Lower leg skin (tissue), 3 donors: ENCODE measurements around the gene MAIP1.

Experiments used
- CTCF ChIP-seq, 3 donors: fragments of 450-650 bp; IDR thresholded peaks; one replicate each; pipeline ENCODE4 v1.5.1; 2016; ENCODE audit warnings: antibody characterized with exemption in 3 of 3, mild to moderate bottlenecking in 3 of 3, moderate library complexity in 2 of 3
- POLR2A ChIP-seq, 2 donors: fragments of 450-650 bp; IDR thresholded peaks; one replicate each; pipeline ENCODE4 v1.6.1; 2016 to 2017; ENCODE audit warnings: antibody characterized with exemption in 2 of 2, mild to moderate bottlenecking in 1 of 2, moderate library complexity in 1 of 2

DNA sequence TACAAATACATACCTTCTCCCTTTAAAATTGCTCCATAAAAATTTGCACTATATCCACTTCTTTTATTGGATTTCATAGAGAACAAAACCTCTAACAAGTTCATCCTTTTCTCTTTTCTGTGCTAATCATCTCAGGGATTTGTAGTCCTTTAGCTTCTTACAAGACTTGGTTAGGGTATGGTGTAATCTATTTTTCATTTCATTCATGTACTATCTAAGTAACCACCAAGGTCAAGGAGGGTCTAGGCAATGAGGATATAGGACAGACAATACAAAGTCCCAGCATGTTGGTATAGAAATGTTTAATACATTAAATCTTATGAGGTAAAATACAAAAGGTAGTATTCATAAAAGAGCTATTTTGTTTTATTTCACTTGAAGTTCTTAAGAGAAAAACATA, 26.8 kb upstream of the MAIP1 start:
- TF ChIP-seq CTCF (IDR thresholded peaks at IDR 0.05): no peak
- TF ChIP-seq POLR2A (IDR thresholded peaks at IDR 0.05): no peak
